ENCODE data around the gene DDR2.
"Not testable (repeated sequence)": the region's sequence is repeated elsewhere in the genome, so short reads cannot be mapped to it uniquely, and the experiment has no call there.

Gene DDR2

GRCh38 chr1:162779043-162779442 is 146.8 kb downstream of the DDR2 start:
- no peak for DNase-seq

DNA sequence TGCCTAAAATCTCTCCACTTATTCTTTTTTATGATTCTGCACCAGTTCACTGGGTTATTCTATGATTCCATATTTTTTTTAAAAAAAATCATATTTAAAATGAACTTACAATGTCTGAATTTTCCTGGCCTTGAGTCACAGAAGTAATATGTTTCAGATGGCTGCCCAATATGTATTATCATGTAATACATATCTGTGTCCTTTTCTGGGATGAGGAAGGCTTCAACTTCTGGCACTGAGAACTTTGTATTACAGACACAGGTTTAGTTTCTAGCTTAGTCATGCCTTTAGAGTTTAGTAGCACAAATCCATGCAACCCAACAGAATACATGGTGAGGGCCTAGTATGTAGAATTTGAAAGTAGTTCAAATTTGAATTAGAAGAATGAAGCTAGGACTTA is 150.4 kb downstream of the DDR2 start:
- no peak for DNase-seq

GRCh38 chr1:162784926-162785325 is 152.7 kb downstream of the DDR2 start:
- not testable (repeated sequence) for DNase-seq

- DNase-seq, result not testable (repeated sequence)
These were observed 156.5 kb downstream of the DDR2 start for GRCh38 chr1:162788783-162789182.

DNA sequence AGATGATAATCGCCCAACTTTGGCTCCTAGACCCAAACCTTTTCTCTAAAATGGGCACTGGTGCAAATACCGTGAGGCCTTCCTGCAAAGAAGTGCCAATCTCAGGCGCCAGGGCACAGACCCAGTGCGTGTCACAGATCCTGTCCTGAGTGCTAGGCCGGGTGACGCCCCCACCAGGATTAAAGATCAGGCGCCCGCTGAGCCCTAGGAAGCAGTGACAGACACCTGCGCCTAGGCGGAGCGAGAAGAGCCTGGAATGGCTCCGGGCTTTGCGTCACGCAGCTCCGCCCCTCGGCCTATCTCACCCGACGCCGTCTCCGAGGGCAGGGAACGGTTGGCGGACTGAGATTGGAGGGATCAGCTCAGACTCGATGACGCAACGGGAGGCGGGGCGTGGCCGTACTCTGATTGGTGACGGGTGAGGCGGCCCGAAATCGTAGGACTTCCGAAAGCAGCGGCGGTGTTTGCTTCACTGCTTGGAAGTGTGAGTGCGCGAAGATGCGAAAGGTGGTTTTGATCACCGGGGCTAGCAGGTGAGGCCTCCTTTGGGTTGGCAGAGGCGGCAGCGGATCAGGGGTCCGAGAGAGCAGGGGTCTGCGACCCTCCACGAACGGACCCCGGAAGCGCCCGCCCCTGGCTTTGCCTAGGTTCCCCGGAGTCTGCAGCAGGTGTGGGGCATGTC is 158.2 kb downstream of the DDR2 start, which contains the start of gene HSD17B7:
TSS of gene HSD17B7 (plus strand) at position 400 of the 682 bp plus-strand sequence. CDS start at position 499, 99 bp downstream.
- DNase-seq, result peak; percentile 51

- not testable (repeated sequence) for DNase-seq
These were observed 158.7 kb downstream of the DDR2 start for GRCh38 chr1:162790985-162791357.

DNA sequence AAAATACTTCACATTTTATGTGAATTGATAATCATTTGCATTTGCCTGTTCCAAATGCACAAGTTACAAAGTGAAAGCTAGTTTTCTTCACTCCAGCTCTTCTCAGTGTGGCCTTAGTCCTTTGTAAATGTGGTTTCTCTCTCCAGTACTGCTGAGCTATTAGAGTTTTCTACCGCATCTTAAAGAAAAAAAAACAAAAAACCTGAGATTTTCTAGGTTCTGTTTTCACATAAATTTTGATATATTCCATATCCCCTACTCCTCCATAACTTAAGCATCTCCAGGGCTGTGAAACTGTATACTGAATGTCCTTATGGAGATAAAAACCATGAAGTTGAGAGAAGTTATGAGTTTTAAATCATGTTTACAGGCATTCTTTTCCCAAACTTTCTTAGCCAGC is 162.0 kb downstream of the DDR2 start:
- DNase-seq, result not testable (repeated sequence)

DNA sequence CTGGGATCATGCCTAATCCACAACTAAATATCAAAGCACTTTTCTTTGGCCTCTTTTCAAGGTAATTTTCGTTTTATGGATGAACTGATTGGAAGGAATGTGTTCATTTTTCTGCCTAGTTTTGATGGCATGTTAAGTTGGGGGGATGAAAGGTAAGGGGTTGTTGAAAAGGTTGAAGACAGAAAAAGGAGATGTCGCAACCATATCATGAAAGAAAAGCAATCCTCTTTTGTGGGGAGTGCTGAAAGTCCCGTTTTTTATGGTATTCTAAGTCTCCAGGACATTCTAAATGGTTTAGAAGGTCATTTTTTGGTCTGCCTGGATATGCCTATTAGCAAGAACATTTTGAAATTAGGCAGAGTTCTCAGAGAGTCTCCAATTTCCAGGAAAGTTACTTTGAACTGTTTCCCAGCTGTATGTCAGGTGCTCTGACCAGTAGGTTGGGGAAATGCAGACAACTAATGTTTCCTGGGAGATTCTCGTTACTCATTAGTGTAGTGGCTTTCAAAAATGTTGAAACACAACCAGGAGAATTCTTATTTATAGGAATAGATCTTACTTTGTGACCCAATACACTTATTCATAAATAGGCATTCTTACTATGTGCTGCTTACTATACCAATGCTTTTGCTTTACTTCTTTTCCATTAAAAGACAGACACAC is 164.5 kb downstream of the DDR2 start:
- DNase-seq, result not testable (repeated sequence)

DNA sequence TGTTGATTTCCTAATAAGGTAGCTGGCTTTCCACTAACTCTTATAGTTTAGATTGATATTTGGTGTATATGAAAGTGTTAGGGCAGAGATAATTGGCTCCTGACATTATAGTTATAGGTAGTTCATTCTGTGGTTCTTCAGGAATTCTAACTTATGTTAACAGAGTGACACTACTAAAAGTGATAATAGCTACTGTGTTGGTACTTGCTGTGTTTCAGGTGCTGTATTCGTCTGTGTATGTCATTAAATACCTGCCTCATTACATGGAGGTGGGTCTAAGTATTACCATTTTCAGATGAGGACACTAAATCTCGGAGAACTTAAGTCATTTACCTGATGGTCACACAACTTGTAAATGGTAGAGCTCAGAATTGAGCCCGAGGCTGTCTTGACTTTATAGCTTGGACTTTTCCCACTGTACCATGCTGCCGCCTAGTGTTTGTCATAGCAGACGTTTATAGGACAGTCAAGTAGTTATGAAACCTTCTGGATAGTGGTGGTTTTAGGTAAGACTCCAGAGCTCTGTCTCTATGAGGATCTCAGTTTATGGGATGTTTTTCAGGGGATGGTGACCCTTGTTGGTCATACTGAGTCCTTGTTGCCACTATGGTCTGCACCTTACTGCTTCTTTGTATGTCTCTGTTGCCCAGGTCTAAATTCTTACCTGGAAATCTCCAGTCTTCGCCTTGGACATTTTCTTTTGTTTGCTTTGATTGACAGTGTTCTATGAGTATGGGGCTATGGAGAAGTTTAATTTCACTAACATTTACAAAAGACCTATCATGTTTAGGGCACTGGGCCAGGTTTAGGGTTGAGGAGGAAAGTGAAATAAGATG is 167.9 kb downstream of the DDR2 start:
- DNase-seq, result peak; percentile 65

GRCh38 chr1:162807503-162807902 is 175.2 kb downstream of the DDR2 start:
- DNase-seq, result not testable (repeated sequence)

GRCh38 chr1:162812357-162812756 is 180.1 kb downstream of the DDR2 start:
- DNase-seq, result not testable (repeated sequence)

DNA sequence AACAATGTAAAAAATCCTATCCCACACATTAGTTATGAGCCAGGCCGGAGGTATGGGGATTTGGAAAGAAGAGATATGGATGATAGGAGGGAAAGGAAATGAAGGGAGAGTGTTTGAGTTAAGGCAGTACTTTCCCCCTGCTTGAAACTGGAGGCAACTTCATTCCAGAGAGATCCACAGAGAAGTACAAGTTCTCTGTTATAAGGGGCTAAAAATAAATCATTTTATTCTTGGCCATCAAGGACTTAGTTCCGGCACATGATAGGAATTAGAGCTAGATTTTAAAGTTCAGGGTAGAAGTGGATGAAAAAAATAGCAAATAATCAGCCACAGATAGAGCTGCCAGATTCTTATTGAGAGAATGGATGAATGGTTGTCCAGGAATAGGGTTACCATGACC is 185.9 kb downstream of the DDR2 start:
- DNase-seq, result not testable (repeated sequence)

DNA sequence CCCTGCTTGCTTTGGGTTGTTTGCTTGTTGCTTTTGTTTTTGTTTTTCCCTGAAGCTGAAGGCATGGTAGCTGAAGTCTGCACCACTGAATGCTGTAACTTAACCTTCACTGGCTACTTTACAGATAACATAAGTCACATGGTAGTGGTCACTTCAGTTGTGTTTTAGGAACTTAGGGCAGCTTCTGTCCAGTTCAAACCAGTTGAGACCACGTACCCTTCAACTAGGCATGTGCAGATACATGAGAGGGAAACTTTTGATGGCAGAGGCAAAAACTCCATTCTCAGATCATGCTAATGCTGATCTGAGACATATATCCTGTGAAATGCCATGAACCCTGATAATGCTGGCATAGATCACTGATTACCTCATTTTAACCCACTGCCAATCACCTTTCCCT is 186.4 kb downstream of the DDR2 start:
- DNase-seq, result not testable (repeated sequence)

DNA sequence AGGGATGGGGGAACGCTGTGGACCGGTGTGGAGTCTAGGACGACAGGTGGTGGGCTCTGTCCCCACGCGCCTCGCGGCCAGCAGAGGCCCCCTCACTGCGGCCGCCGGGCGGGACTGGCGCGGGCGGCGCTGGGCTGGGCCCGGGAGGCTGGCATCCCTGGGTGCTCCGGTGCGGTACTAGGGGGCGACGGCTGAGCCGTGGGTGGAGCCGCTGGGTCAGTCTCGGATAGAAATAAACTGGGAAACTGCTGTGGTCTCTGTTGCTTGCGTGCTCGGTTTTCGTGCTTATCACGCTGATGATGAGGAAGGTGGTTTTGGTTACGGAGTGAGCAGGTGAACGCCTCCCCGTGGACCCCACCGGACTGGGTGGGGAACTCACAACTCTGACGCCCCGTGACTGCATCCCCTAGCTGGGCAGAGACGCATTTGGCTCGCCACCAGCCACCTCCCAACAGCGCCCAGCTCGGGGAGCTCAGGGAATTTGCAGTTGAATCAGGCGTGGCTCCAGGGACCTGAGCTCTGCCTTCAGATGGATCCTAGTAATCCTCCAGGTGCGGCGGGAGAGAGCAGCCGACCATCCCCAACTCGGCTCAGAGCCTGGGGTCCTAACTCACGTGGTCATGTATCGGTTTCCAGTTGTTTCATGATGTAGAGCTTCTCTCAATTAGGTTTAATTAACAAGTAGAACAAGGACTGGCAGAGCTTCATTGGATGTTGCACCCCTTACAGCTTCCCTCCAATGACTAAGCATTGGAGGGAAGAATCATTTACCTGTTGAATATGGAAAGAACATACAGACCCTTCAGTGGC is 190.3 kb downstream of the DDR2 start:
- DNase-seq, result no peak

- no peak for DNase-seq
These were observed 191.0 kb downstream of the DDR2 start for GRCh38 chr1:162823231-162823630.

GRCh38 chr1:162823771-162824525 is 191.7 kb downstream of the DDR2 start:
- no peak for DNase-seq

GRCh38 chr1:162829268-162829667 is 197.0 kb downstream of the DDR2 start:
- DNase-seq, result no peak

- DNase-seq, result no peak
These were observed 200.2 kb downstream of the DDR2 start for GRCh38 chr1:162832470-162832869.

DNA sequence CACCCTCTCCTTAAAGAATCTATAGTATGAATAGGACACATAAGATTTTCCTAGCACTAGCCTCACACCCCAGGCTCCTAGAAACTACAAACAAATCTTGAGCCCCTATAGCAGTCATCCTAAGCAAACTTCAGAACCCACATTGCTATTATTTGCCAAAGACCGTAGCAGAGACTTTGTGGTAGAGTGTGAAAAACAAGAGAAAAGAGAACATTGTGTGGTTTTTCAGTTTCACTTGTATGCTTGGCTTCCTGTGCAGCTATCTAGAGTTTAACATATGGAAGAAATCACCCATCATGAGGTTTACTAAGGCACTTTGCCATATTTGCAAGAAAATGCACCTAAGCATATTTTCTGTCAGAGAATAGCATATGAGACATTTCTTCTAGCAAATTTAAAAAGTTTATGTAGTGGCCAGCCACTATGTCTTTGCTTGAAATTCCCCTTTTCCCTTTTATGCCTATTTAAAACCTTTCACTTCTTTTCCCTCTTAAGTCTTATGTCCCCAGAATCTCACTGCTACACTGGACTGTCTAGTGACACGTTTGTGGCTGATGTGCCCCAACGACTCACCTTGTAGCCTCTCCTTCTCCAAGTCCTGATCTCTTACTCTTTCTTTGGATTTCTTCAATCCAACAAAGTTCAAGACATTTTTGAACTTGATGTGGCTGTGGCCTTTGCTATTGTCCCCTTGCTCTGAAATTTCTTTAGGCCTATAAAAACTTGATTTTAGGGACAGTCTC is 203.1 kb downstream of the DDR2 start:
- peak; percentile 22 for DNase-seq
